Measurements from ENCODE around the gene TAS2R31.

DNA sequence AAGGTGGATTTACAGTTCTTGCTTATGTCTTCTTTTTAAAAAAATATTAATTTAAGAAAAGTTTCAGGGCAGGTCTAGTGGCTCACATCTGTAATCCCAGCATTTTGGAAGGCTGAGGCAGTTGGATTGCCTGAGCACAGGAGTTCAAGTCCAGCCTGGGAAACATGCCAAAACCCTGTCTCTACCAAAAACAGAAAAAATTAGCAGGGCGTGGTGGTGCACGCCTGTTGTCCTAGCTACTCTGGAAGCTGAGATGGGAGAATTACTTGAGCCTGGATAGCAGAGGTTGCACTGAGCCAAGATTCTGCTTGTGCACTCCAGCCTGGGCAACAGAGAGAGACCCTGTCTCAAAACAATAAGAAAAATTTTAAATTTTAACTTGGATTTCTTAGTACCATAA is 36.3 kb upstream of the TAS2R31 start:
- TF ChIP-seq POLR2A (IDR thresholded peaks at IDR 0.05; ENCODE audit: low read depth, low read length): no peak
- no peak for TF ChIP-seq POLR2AphosphoS5 (IDR thresholded peaks at IDR 0.05; ENCODE audit: low read depth, low read length)
